Activated gamma-delta T cell treated with Interleukin-2 at 50 U/mL for 16 hours (primary cell): ENCODE measurements around the gene BNIP2.
"Not testable (repeated sequence)": the region's sequence is repeated elsewhere in the genome, so short reads cannot be mapped to it uniquely, and the experiment has no call there.

Experiments used
- DNase-seq: peaks from one replicate; pipeline ENCODE4 v3.0.0-alpha.2; 2020

The BNIP2 gene, protein sequence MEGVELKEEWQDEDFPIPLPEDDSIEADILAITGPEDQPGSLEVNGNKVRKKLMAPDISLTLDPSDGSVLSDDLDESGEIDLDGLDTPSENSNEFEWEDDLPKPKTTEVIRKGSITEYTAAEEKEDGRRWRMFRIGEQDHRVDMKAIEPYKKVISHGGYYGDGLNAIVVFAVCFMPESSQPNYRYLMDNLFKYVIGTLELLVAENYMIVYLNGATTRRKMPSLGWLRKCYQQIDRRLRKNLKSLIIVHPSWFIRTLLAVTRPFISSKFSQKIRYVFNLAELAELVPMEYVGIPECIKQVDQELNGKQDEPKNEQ

DNA sequence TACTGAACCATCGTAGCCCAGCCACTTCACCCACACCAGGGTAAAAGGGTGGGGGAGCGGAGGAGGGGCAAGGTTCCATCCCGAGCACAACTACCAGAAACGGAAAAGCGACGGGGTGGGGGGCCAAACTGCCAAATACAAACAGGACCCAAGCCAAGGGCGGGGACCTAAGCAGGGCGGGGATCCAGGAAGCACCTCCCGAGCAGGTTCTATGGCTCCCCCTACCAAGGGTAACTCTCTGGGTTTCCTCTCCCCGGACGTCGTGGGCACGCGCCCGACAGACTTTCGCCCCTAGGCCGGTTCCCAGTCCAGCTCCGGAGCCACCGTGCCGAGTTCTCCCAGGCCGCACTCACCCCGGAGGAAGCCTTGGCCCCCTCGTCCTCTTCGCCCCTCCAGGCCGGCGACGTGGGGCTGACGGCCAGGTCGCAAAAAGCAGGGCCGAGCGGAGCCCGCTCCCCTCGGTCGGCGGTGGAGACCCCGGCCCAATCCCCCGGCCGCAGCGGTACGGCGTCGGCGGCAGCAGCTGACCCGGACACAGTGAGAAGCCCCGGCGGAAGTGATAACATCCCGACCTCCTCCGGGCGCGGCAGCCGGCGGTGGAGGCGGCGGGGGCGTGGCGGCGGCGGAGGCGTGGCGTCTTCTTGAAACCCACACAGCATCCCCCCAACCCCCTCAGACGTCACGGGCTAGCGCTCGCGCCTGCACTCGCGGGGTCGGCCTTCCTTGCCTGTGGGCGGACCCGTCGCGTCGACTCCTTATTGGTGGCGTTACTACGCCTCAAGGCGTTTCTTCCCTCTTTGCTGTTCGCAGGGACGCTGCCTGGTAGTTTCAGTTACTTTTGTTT is at the start of gene BNIP2:
TSS of gene BNIP2 (minus strand) at position 539 of the 844 bp plus-strand sequence. CDS start 6,863 bp downstream, outside the sequence.
- peak; percentile 99 for DNase-seq

DNA sequence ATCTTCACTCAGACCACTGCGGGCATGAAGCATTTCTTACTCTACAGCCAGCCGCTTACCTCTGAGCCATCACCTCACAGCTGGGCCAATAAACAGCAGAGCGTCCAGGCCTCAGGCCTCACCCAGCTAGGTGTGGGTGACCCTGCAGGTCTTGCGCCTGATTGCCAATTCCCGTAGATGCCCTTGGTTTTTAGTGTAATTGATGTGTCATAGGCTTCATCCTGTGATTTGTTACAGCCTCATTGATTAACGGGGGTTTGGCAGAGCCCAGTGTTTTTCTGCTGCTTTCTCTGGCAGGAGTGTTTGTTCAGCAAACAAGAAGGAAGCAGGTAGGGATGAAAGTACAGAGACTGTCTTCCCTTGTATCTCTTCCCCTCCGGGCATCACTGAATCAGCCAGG is 49.6 kb upstream of the BNIP2 start:
- no peak for DNase-seq

DNA sequence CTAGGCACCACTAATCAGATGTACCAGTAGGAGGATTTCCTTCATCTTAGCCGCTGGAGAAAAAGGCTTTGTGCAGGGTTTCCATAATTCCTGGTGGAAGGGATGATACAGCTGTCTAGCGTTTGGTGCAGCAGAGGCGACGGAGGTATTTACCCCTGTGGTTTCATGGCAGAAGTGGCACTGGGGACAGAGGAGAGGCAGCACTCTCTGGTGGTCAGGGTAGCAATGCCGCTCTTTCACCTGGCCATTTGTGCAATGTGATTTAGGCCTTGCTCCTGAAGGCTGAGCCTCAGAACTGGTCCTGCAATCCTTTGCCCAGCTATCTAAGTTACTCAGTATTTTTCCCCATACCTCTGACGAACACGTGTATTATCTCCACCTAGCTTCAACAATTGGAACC is 47.1 kb upstream of the BNIP2 start:
- no peak for DNase-seq

DNA sequence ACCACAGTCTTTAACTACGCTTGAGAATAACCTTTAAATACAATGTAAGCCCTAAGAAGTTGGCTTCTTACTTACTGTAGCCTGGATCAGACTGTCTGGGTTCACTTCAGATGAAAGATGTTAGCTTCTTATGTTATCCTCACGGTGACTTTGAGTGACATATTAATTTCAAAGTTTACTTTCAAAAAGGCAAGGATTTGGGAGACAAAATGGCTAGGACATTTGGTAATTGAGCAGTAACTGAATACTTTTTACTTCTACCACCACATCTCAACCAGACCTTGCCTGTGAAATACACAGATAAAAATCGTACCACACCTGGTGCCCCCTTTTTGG is 36.0 kb upstream of the BNIP2 start:
- DNase-seq = no peak

DNA sequence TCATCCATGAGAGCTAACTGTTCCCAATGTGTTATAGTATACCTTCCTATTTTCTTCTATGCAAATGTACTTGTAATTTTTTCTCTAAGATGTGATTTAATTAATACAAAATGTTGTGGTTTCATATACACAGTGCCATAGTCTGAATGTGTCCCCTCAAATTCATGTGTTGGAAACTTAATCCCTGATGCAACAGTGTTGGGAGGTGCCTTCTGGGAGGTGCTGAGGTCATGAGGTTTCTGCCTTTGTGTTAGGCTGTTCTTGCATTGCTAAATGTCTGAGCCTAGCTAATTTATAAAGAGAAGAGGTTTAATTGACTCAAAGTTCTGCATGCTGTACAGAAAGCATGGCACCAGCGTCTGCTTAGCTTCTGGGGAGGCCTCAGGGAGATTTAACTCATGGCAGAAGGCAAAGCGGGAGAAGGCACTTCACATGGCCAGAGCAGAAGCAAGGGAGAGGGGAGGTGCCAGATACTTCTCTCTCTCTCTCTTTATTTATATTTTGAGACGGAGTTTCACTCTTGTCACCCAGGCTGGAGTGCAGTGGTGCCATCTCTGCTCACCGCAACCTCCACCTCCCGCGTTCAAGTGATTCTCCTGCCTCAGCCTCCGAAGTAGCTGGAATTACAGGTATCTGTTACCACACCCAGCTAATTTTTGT is 34.7 kb upstream of the BNIP2 start:
- no peak for DNase-seq

DNA sequence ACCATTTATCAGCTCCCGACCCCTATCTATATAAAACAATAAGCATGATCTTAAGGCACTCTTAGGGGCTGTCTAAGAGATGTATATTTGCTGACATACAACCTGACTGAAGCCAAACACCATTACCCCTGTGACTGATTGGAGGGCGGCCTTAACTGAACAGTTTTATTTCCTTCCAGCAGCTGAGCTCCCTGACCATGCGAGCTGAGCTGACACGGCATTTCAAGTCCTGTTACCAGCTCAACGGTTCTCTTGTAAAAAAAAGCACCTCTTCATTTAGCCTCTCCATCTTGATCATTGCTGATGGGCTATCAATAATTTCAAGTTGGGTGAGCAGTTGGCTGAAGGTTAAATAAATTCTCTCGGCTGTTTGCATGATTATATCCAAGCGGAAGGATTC is 33.4 kb upstream of the BNIP2 start:
- DNase-seq = no peak

DNA sequence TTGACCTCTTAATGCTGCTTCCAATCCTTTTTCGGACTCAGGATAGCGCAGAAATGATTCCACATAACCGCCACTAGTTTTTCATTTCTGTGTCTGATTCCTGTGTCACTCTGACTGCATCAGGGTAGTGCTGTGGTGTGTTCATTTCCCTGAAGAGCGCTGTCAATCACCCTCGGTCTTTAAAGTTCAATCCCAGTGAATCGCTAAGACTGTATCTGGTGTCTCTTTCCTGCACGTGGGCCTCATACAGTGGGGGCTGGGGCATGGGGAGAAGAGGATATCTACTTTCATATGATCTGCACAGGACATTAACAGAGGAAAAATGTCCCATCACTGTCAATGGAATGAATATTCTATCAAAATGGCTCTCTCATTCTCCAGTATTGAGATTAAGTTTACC is 32.9 kb upstream of the BNIP2 start:
- DNase-seq = no peak

DNA sequence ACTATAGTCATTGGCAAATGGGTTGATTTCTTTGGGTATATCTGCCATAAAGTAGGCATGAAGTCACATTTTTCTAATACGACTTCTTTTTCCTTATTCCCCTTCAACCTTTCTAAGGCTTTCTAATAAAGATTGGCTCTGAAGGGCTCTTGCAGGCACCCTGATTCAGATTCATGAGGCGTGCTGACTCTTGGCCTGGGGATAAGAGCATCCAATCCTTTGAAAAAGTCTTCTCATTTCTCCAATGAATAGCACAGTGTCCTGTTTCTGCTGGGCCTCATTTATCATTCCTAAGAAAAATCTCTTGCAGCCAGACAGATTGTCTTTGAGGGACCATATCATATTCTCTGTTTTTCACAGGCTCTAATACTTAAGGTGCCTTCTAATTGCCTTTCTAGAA is 32.3 kb upstream of the BNIP2 start:
- no peak for DNase-seq

DNA sequence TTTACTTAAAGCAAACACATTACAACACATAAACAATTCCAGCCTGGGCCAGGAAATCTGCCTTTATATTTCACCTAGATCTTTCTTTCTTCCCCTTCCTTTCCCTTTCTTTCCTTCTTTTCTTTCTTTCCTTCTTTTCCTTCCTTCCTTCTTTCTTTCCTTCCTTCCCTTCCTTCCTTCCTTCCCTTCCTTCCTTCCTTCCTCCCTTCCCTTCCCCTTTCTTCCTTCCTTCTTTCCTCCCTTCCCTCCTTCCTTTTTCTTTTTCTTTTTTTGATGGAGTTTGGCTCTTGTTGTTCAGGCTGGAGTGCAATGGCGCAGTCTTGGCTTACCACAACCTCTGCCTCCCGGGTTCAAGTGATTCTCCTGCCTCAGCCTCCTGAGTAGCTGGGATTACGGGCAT is 24.1 kb upstream of the BNIP2 start:
- DNase-seq = no peak

DNA sequence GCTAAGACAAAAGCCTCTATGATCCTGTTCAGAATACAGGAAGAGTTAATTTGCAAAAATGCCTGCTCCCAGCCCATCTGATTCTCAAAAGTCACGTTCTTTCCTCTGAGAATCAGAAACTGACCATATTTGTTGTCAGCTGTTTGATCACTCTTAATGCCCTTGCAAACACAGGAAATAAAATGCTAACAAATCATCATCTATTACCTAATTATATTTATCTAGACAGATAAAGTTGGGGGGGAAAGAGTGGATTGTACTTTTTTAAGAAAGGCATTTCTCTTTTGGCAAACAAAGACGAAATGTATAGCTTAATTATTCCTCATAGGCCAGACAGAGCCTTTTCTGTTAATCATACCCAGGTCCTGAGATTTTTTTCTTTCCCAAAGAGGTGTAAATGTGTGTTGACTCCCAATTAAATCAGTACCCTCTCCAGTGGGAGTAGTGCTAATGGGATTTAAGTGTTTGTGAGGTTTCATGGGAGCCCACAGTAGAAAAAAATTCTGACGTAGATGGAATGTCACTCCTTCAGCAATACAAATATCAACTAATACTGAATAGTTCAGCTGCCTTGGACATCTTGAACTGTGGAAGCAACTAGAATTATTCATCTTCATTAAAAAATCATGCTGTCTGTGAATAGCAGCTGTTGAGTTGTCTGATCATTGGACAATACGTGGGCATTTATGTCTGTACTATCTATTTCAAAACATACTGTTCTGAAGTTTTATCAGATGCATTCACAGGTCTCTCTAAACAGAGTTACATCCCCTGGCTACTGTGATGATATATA is 22.5 kb upstream of the BNIP2 start:
- DNase-seq = no peak

DNA sequence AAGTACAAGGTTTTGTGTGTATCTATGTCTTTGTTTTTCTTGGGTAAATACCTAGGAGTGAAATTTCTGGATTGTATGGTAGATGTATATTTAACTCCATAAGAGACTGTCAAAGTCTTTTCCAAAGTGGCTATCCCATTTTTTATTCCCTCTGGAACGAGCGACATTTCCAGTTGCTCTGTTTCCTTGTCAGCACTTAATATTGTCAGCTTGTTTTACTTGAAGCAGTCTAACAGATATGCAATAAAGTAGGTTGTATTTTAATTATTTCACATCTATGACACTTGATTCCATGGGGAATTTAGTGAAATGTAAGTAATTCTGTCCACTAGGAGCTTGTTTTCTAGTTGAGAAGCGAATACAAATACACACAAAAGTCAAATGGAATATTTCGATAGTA is 18.5 kb upstream of the BNIP2 start:
- DNase-seq = no peak

DNA sequence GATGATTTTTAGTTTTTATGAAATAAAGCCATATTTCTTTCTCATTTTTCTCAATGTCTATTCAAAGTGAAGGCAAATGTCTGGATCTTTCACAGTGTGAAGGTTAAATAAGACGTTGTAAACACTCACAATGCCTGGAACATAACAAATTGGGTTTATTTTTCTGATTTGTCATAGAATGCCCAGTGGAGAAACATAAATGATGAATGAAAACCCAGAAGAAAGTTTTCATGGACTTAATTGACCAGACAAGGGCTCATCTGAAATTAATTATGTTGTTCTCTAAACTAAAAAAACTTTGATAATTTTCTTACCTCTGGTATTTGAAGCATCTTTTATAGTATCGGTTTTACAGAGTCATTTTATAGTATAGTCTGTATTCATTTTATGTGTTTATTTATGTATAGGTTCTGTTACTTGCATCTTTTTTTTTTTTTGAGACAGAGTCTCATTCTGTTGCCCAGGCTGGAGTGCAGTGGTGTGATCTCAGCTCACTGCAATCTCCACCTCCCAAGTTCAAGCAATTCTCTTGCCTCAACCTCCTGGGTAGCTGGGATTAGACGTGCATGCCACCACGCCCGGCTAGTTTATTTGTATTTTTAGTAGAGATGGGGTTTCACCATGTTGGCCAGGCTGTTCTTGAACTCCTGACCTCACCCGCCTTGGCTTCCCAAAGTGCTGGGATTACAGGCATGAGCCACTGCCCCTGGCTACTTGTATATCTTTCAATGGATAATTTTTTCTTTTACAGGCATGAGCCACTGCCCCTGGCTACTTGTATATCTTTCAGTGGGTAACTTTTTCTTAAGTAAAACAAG is 15.1 kb upstream of the BNIP2 start:
- no peak for DNase-seq

DNA sequence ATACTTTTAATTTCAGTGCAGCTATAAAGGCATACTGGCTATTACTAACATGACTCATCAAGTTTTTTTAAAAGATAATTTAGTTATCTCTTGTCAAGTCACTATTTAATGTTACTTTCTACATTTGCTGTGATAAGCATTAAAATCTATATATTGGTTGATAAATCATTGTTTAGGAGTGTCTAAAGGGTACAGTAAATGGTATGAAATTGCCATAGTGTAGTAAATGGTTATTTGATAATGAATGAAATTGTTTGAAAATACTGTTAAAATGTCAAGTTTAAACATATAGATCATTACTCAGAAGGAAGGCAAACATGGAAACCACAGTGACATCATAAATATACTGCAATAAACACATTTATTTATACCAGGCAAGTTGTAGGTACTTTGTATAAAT is 13.2 kb upstream of the BNIP2 start:
- DNase-seq = no peak

DNA sequence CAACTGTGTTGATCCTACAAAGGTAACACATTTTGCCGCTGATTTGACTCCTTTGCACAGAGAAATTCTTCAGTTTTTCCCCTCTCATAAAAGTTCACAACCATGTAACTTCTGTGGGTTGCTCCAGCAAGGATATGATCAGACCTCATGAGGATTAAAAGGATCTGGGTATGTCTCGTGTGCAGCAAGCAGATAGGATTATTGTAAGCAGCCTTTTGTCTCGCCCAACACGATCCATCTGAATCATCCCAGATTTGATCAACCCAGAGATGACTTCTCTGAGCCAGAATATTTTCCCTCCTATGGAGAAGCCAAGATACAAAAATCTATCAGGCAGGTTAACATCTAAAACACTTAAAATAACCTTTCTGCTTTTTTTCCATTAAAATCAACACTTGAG is 12.8 kb upstream of the BNIP2 start:
- no peak for DNase-seq

DNA sequence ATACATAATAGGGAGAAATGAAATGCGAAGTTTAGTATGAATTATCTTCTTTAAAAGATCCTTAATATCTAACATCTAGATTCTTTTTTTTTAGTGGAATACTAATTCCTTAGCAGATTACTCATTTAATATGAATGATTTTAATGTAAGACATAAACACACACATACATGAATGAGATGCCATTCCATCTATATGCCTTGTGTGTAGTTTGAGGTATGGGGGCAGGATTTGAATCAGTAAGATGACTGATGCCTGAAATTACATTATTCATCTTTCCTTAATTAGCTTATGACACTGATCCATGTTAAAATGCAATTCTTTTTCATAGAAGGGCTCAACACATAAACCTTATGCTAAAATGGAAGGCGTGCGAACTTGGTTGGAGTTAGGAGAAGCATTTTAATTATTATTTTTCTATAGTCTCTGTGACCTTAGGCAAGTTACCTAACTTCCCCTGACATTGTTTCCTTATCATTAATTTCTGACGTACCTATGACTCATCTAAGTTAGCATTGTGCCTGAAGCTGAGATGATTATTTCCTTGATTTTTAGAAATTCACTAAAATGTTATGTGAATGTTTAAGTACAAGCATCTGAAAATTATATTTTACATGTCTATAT is 10.8 kb upstream of the BNIP2 start:
- no peak for DNase-seq

DNA sequence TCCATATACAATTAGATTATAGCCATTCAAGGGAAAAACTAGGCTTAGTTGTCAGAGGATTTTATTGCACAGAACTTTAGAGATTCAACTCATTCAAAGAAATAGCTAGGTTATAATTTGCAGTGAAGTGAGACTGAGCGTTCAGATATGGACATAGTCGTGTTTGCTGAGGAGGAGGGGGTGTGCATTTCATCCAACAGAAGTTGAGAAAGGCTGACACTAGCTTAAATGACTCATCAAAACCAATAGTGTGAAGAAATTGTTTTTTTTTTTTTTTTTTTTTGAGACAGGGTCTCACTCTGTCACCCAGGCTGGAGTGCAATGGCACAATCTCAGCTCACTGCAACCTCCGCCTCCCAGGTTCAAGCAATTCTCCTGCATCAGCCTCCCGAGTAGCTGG is 8.9 kb upstream of the BNIP2 start:
- not testable (repeated sequence) for DNase-seq

DNA sequence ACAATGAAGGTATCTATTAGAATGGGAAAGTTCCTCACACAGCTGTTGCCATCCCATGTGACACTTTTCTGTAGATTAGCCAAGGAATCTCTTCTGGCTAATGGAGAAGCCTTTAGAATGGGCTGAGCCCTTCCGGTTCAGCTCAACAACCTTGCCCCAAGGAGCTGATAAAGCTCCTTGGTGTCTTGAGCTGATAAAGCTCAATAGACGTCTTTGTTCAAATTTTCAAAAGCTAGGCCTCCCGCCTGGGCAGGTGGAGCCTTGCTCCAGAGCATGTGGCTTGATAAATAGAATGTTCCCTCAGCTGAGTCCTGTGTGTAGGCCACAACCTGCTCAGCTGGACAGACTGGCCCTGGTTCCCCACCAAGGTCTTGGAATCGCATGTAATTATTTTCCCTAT is 7.2 kb upstream of the BNIP2 start:
- DNase-seq = no peak

DNA sequence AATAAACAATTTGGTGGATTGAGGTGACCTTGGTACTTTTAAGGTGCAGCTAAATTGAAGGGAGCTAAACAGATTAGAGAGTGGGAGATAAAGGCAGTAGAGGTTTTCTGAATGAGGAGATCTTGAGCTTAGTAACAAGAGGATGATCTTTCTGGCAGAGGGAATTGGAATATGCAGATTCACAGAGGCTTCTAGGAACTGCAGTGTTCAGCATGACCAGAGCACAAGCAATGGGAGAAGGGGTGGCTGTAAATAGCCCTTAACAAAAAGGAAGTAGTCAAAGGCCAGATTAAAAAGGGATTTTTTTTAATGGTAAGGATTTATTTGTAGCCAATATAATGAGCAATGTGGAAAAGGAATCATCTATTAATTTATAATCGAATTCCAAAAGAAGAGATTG is 5.7 kb upstream of the BNIP2 start:
- no peak for DNase-seq

DNA sequence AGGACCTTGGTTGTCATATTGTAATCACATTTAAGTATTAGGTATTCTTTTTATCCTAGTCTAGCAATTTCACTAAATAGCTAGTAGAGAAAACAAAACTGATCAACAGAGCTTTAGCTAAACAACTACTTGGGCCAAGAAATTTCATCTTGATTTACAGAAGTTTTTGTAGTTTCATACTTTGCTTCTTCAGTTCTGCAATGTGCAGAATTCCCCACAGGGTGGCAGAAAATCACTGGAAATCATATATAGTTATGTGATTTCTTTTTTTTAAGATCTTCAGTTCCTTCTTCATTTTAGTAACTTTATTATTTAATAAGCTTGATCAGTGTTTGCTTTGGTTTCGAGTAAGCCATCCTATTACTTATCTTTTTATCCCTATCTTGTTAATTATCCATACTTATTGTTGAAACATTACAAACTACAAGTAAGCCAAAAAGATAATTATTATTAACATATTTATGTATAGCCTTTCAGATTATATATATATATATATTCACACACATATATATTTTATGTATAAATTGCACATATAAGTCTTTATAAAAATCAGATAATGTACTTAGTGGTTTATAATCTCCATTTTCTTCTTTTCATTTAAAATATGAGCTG is 2.2 kb upstream of the BNIP2 start:
- peak; percentile 36 for DNase-seq

DNA sequence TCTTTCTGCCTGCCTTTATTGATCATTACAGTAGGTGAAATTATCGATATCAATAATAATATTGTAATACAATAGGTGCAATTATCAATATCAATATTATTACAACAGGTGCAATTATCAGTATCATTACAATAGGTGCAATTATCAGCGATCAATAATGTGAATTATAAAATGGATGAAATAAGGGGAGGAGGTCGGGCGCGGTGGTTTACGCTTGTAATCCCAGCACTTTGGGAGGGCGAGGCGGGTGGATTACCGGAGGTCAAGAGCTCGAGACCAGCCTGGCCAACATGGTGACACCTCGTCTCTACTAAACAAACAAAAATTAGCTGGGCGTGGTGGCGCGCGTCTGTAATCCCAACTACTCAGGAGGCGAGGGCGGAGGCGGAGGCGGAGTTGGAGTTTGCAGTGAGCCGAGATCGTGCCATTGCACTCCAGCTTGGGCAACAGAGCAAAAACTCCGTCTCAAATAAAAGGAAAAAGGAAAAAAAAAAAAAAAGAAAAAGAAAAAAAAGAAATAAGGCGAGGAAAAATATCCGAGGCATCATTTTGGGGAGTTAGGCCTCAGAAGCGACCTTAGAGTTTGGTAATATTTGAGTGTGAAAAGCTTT is 611 bp upstream of the BNIP2 start:
- DNase-seq = peak; percentile 53

DNA sequence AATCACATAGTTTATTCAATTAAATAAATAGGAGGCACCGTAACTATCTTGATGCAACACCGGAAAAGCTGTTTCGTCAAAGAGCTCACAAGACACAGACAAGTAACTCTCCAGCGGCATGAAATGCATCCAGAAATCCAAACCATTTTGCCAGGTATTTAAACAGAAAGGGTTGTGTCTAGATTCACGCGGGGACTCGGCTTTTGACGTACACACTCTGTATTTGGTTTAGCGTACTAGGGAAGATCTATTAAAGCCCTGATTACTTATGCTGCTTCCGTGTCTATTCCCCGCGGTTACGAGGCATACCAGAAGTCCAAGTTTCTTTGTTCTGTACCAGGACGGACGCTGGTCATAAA is 718 bp downstream of the BNIP2 start:
- DNase-seq = peak; percentile 5
